GM18507 (cell line): ENCODE measurements around the gene GBP6.
A peak's percentile ranks its signal among the peaks of the same experiment; 100 is the strongest.
"Not testable (repeated sequence)": the region's sequence is repeated elsewhere in the genome, so short reads cannot be mapped to it uniquely, and the experiment has no call there.

Source experiments
- DNase-seq: peaks from one replicate; pipeline ENCODE4 v3.0.0; 2011; ENCODE audit warnings: low read depth; ENCODE audit not compliant: insufficient read length; ENCODE audit errors: extremely low spot score
- FAIRE-seq: peaks from 2 replicates; lab custom pipeline; 2011; peaks lifted over from hg19 to GRCh38; lab: Jason Lieb, UNC

GBP6 gene

GRCh38 chr1:89363638-89364536 is at the start of gene GBP6:
GBP6 (plus strand) TSS chr1:89364059; CDS start chr1:89368552, 4,493 bp downstream.
- no peak for DNase-seq
- peak; percentile 33 for FAIRE-seq

- FAIRE-seq (no peak), DNase-seq (no peak)
These were observed 41.5 kb upstream of the GBP6 start for GRCh38 chr1:89322402-89322801.

- no peak for FAIRE-seq
- DNase-seq = no peak
These were observed 32.0 kb upstream of the GBP6 start for GRCh38 chr1:89331890-89332289.

- FAIRE-seq = no peak
These were observed 31.4 kb upstream of the GBP6 start for GRCh38 chr1:89332461-89332860.

GRCh38 chr1:89335486-89335885 is 28.4 kb upstream of the GBP6 start:
- FAIRE-seq (no peak), DNase-seq (no peak)

More at GRCh38 chr1:89332461-89332860, 31.4 kb upstream of the GBP6 start:
- DNase-seq = no peak

GRCh38 chr1:89337903-89338302 is 26.0 kb upstream of the GBP6 start:
- FAIRE-seq = no peak
- no peak for DNase-seq

- no peak for DNase-seq
- no peak for FAIRE-seq
These were observed 24.8 kb upstream of the GBP6 start for GRCh38 chr1:89339039-89339438.

GRCh38 chr1:89345479-89345878 is 18.4 kb upstream of the GBP6 start:
- not testable (repeated sequence) for DNase-seq

GRCh38 chr1:89347296-89347695 is 16.6 kb upstream of the GBP6 start:
- FAIRE-seq (no peak), DNase-seq (no peak)

More at GRCh38 chr1:89345479-89345878, 18.4 kb upstream of the GBP6 start:
- not testable (repeated sequence) for FAIRE-seq

- DNase-seq (no peak), FAIRE-seq (peak; percentile 24)
These were observed 13.6 kb upstream of the GBP6 start for GRCh38 chr1:89350298-89350697.

- no peak for FAIRE-seq
These were observed 12.1 kb upstream of the GBP6 start for GRCh38 chr1:89351597-89352311.

GRCh38 chr1:89352421-89352820 is 11.4 kb upstream of the GBP6 start:
- FAIRE-seq = no peak
- DNase-seq = no peak

More at GRCh38 chr1:89351597-89352311, 12.1 kb upstream of the GBP6 start:
- no peak for DNase-seq

GRCh38 chr1:89354205-89354604 is 9.7 kb upstream of the GBP6 start:
- DNase-seq = no peak

GRCh38 chr1:89355056-89355455 is 8.8 kb upstream of the GBP6 start:
- FAIRE-seq (no peak), DNase-seq (no peak)

More at GRCh38 chr1:89354205-89354604, 9.7 kb upstream of the GBP6 start:
- FAIRE-seq = no peak

GRCh38 chr1:89356658-89357400 is 7.0 kb upstream of the GBP6 start:
- FAIRE-seq (no peak), DNase-seq (no peak)

- DNase-seq (peak; percentile 25), FAIRE-seq (peak; percentile 93)
These were observed 5.5 kb upstream of the GBP6 start for GRCh38 chr1:89358287-89358893.

GRCh38 chr1:89360716-89361115 is 3.1 kb upstream of the GBP6 start:
- DNase-seq (no peak), FAIRE-seq (no peak)

- no peak for DNase-seq
- FAIRE-seq = no peak
These were observed 2.2 kb upstream of the GBP6 start for GRCh38 chr1:89361681-89362080.

GRCh38 chr1:89363196-89363595 is 663 bp upstream of the GBP6 start:
- FAIRE-seq = peak; percentile 58

More at GRCh38 chr1:89363196-89363595, 663 bp upstream of the GBP6 start:
- DNase-seq = no peak
